ENCODE results near the gene CEND1. TPM values are rescaled to one million over a fixed set of nuclear protein-coding genes. Genes with fewer than 3 reads are reported as not detected.

Gene CEND1
- total RNA-seq, 1 donor from 2014 or later: 0.65 TPM

- intact Hi-C loops (cut with DNase I): no loop called here
- DNase-seq (ENCODE audit: low spot score): no peak
Observed at GRCh38 chr11:769887-770641, 19.8 kb downstream of the CEND1 start.

- no peak for DNase-seq (ENCODE audit: low spot score)
- intact Hi-C loops (cut with DNase I): no loop called here
Observed at GRCh38 chr11:767238-767637, 22.7 kb downstream of the CEND1 start.

- no peak for DNase-seq (ENCODE audit: low spot score)
- intact Hi-C loops (cut with DNase I): no loop called here
Observed at GRCh38 chr11:766936-767210, 23.0 kb downstream of the CEND1 start.

- intact Hi-C loops (cut with DNase I): no loop called here
- DNase-seq (ENCODE audit: low spot score): no peak
Observed at GRCh38 chr11:766106-766935, 23.6 kb downstream of the CEND1 start.

- no peak for DNase-seq (ENCODE audit: low spot score)
- intact Hi-C loops (cut with DNase I): no loop called here
Observed at GRCh38 chr11:765802-766091, 24.1 kb downstream of the CEND1 start.

GRCh38 chr11:765025-765801 lies 24.7 kb downstream of the CEND1 start:
- no peak for DNase-seq (ENCODE audit: low spot score)
- intact Hi-C loops (cut with DNase I): no loop called here

GRCh38 chr11:764322-765024 lies 25.4 kb downstream of the CEND1 start:
- DNase-seq (ENCODE audit: low spot score): no peak
- intact Hi-C loops (cut with DNase I): no loop called here

- DNase-seq (ENCODE audit: low spot score): no peak
- intact Hi-C loops (cut with DNase I): no loop called here
Observed at GRCh38 chr11:763549-764321, 26.2 kb downstream of the CEND1 start.

GRCh38 chr11:763073-763463 lies 26.8 kb downstream of the CEND1 start:
- intact Hi-C loops (cut with DNase I): no loop called here
- no peak for DNase-seq (ENCODE audit: low spot score)

- intact Hi-C loops (cut with DNase I): no loop called here
- no peak for DNase-seq (ENCODE audit: low spot score)
Observed at GRCh38 chr11:762421-763072, 27.3 kb downstream of the CEND1 start.

GRCh38 chr11:761526-762108 lies 28.3 kb downstream of the CEND1 start:
- no peak for DNase-seq (ENCODE audit: low spot score)
- intact Hi-C loops (cut with DNase I): no loop called here

GRCh38 chr11:760236-760635 lies 29.7 kb downstream of the CEND1 start:
- no peak for DNase-seq (ENCODE audit: low spot score)
- intact Hi-C loops (cut with DNase I): no loop called here

- intact Hi-C loops (cut with DNase I): no loop called here
- no peak for DNase-seq (ENCODE audit: low spot score)
Observed at GRCh38 chr11:749731-750130, 40.2 kb downstream of the CEND1 start.

- intact Hi-C loops (cut with DNase I): no loop called here
- no peak for DNase-seq (ENCODE audit: low spot score)
Observed at GRCh38 chr11:748007-748359, 41.9 kb downstream of the CEND1 start.

GRCh38 chr11:747158-748006 lies 42.5 kb downstream of the CEND1 start, which contains the start of gene TALDO1:
TSS of gene TALDO1 (plus strand) at chr11:747464. CDS start at chr11:747482, 18 bp downstream.
- peak; percentile 97 for DNase-seq (ENCODE audit: low spot score)
- intact Hi-C loops (cut with DNase I): loop anchor here (1.0 kb wide), 1 partner anchor 52 kb away; the partner anchor contains the start of genes DEAF1 and TMEM80

GRCh38 chr11:746289-747157 lies 43.4 kb downstream of the CEND1 start:
- intact Hi-C loops (cut with DNase I): loop anchor here (1.0 kb wide), 1 partner anchor 51 kb away; the partner anchor contains the start of genes DEAF1 and TMEM80

GRCh38 chr11:745428-745827 lies 44.5 kb downstream of the CEND1 start:
- DNase-seq (ENCODE audit: low spot score): no peak
- intact Hi-C loops (cut with DNase I): no loop called here

More at GRCh38 chr11:746289-747157, 43.4 kb downstream of the CEND1 start:
- DNase-seq (ENCODE audit: low spot score): no peak
